Measurements from ENCODE around the gene FGF13. TPM values are rescaled to one million over a fixed set of nuclear protein-coding genes. Genes with fewer than 3 reads are reported as not detected.

The FGF13 gene
- total RNA-seq, 1 donor from 2014 or later: 3.2 TPM

GRCh38 chrX:138748480-138748879, 37.0 kb upstream of the FGF13 start:
- intact Hi-C loops (cut with DNase I): no loop called here
- Histone ChIP-seq H3K36me3 (no peaks in the 10 kb centered on the region), H3K27me3 (no peaks in the 10 kb centered on the region), H3K4me1 (no peaks in the 10 kb centered on the region), H3K9me3 (no peaks in the 10 kb centered on the region), H3K4me3 (no peak overlapping the region), H3K27ac (no peak overlapping the region)
- no peak for DNase-seq (ENCODE audit: extremely low spot score in 2 of 2)
- TF ChIP-seq, protein P1, sequence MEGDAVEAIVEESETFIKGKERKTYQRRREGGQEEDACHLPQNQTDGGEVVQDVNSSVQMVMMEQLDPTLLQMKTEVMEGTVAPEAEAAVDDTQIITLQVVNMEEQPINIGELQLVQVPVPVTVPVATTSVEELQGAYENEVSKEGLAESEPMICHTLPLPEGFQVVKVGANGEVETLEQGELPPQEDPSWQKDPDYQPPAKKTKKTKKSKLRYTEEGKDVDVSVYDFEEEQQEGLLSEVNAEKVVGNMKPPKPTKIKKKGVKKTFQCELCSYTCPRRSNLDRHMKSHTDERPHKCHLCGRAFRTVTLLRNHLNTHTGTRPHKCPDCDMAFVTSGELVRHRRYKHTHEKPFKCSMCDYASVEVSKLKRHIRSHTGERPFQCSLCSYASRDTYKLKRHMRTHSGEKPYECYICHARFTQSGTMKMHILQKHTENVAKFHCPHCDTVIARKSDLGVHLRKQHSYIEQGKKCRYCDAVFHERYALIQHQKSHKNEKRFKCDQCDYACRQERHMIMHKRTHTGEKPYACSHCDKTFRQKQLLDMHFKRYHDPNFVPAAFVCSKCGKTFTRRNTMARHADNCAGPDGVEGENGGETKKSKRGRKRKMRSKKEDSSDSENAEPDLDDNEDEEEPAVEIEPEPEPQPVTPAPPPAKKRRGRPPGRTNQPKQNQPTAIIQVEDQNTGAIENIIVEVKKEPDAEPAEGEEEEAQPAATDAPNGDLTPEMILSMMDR (IDR thresholded peaks at IDR 0.05): no peak
- TF ChIP-seq POLR2AphosphoS5 (IDR thresholded peaks at IDR 0.05; ENCODE audit: insufficient read depth in 1 of 2, low read depth in 1 of 2) (no peak), POLR2A (IDR thresholded peaks at IDR 0.05) (no peak)

GRCh38 chrX:138745196-138745595, 33.7 kb upstream of the FGF13 start:
- intact Hi-C loops (cut with DNase I): no loop called here
- no peaks in the 10 kb centered on the region for H3K4me1 ChIP-seq
- no peaks in the 10 kb centered on the region for H3K36me3 ChIP-seq
- no peak overlapping the region for H3K4me3 ChIP-seq
- DNase-seq (ENCODE audit: extremely low spot score in 2 of 2): no peak
- no peak overlapping the region for H3K27ac ChIP-seq
- H3K9me3 ChIP-seq: no peaks in the 10 kb centered on the region
- H3K27me3 ChIP-seq: no peaks in the 10 kb centered on the region
- no peak for TF ChIP-seq POLR2A (IDR thresholded peaks at IDR 0.05)
- TF ChIP-seq, protein P1 (IDR thresholded peaks at IDR 0.05): peak; percentile 35 to 46 (median 46)
- no peak for TF ChIP-seq POLR2AphosphoS5 (IDR thresholded peaks at IDR 0.05; ENCODE audit: insufficient read depth in 1 of 2, low read depth in 1 of 2)

GRCh38 chrX:138742217-138742616, 30.7 kb upstream of the FGF13 start:
- Histone ChIP-seq H3K36me3 (no peaks in the 10 kb centered on the region), H3K27me3 (no peaks in the 10 kb centered on the region)

GRCh38 chrX:138740341-138740740, 28.8 kb upstream of the FGF13 start:
- Histone ChIP-seq H3K36me3 (no peaks in the 10 kb centered on the region), H3K4me3 (no peak overlapping the region), H3K27me3 (no peaks in the 10 kb centered on the region), H3K4me1 (no peaks in the 10 kb centered on the region), H3K9me3 (no peaks in the 10 kb centered on the region), H3K27ac (no peak overlapping the region)
- no peak for TF ChIP-seq POLR2A (IDR thresholded peaks at IDR 0.05)
- DNase-seq (ENCODE audit: extremely low spot score in 2 of 2): no peak
- intact Hi-C loops (cut with DNase I): no loop called here

More at GRCh38 chrX:138742217-138742616, 30.7 kb upstream of the FGF13 start:
- TF ChIP-seq, protein P1 (IDR thresholded peaks at IDR 0.05): no peak
- TF ChIP-seq POLR2A (IDR thresholded peaks at IDR 0.05) (no peak), POLR2AphosphoS5 (IDR thresholded peaks at IDR 0.05; ENCODE audit: insufficient read depth in 1 of 2, low read depth in 1 of 2) (no peak)
- Histone ChIP-seq H3K4me3 (no peak overlapping the region), H3K9me3 (no peaks in the 10 kb centered on the region), H3K27ac (no peak overlapping the region), H3K4me1 (no peaks in the 10 kb centered on the region)
- DNase-seq (ENCODE audit: extremely low spot score in 2 of 2): no peak
- intact Hi-C loops (cut with DNase I): no loop called here

GRCh38 chrX:138723301-138723700, 11.8 kb upstream of the FGF13 start:
- H3K9me3 ChIP-seq: no peaks in the 10 kb centered on the region
- no peak overlapping the region for H3K4me3 ChIP-seq
- no peak overlapping the region for H3K27ac ChIP-seq
- no peak for DNase-seq (ENCODE audit: extremely low spot score in 2 of 2)
- H3K4me1 ChIP-seq: no peaks in the 10 kb centered on the region
- no peaks in the 10 kb centered on the region for H3K27me3 ChIP-seq
- intact Hi-C loops (cut with DNase I): no loop called here
- H3K36me3 ChIP-seq: no peaks in the 10 kb centered on the region
- TF ChIP-seq POLR2AphosphoS5 (IDR thresholded peaks at IDR 0.05; ENCODE audit: insufficient read depth in 1 of 2, low read depth in 1 of 2) (no peak), POLR2A (IDR thresholded peaks at IDR 0.05) (no peak)
- TF ChIP-seq, protein P1 (IDR thresholded peaks at IDR 0.05): no peak
